HG02884 (cell line): ENCODE results near the gene SLC26A11.
"Not testable (repeated sequence)": the region's sequence is repeated elsewhere in the genome, so short reads cannot be mapped to it uniquely, and the experiment has no call there.

Experiments used
- ATAC-seq: cut with Tn5 transposase; IDR thresholded peaks from one replicate; pipeline ENCODE4 v1.9.1; 2021; ENCODE audit warnings: mild to moderate bottlenecking, moderate library complexity; ENCODE audit not compliant: unreplicated experiment

SLC26A11 gene

DNA sequence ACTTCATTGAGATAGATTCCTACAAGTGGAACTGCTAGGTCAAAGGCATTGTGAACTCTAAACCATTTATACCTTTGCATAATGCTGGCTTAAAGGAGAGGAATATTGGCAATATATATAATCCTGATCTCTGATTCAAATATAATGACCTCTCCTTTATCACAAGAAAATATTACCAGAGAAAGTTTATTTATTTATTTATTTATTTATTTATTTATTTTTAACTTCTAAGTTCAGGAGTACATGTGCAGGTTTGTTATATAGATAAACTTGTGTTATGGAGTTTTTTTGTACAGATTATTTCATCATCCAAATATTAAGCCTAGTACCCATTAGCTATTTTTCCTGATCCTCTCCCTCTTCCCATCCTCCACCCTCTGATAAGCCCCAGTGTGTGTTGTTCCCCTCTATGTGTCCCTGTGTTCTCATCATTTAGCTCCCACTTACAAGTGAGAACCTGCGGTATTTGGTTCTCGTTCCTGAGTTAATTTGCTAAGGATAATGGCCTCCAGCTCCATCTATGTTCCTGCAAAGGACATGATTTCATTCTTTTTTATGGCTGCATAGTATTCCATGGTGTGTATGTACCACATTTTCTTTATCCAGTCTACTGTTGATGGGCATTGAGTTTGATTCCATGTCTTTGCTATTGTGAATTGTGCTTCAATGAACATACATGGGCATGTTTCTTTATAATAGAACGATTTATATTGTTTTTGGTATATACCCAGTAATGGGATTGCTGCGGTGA, 79.3 kb downstream of the SLC26A11 start:
- not testable (repeated sequence) for ATAC-seq

DNA sequence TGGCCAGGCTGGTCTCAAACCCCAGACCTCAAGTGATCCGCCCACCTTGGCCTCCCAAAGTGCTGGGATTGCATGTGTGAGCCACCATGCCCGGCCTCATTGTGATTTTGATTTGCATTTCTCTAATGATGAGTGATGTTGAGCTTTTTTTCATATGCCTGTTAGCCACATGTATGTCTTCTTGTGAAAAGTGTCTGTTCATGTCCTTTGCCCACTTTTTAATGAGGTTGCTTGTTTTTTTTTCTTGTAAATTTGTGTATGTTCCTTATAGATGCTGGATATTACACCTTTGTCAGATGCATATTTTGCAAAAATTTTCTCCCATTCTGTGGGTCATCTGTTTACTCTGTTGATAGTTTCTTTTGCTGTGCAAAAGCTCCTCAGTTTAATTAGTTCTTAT, 80.5 kb downstream of the SLC26A11 start:
- not testable (repeated sequence) for ATAC-seq
